T-helper 2 cell treated with Interferon-gamma antibody and Interleukin-4, amounts not matched to agents 100 ng/mL and 5 ng/mL, for 36 hours (primary cell): Measurements from ENCODE around the gene ISY1. TPM values are rescaled to one million over a fixed set of nuclear protein-coding genes. Genes with fewer than 3 reads are reported as not detected.
"Not testable (repeated sequence)": the region's sequence is repeated elsewhere in the genome, so short reads cannot be mapped to it uniquely, and the experiment has no call there.

ENCODE experiments used
- intact Hi-C: fragments of 100-400 bp; cut with micrococcal nuclease; formaldehyde crosslinking; loops from one replicate; pipeline ENCODE4 v1.15.1; 2023
- total RNA-seq: library from RNA; stranded (reverse); gene quantifications from 2 replicates; pipeline ENCODE4 v1.2.3, GENCODE V29; 2022

The ISY1 gene
- total RNA-seq, 1 donor from 2014 or later, result 66.5 TPM

GRCh38 chr3:129121016-129121791 is 39.7 kb downstream of the ISY1 start:
- intact Hi-C loops, result loop anchor here (2.0 to 5.0 kb wide), 3 partner anchors 128 to 991 kb away; partner anchors contain the start of genes COPG1 and IFT122

- intact Hi-C loops, result loop anchor here (1.0 to 5.0 kb wide), 11 partner anchors 41 to 992 kb away; partner anchors contain the start of genes COPG1, HMCES, IFT122 and ISY1
Observed at GRCh38 chr3:129120254-129121004, 40.4 kb downstream of the ISY1 start.

- intact Hi-C loops, result loop anchor here (1.0 to 5.0 kb wide), 12 partner anchors 42 to 993 kb away; partner anchors contain the start of genes ACAD9, COPG1, HMCES and IFT122
Observed at GRCh38 chr3:129119365-129120100, 41.3 kb downstream of the ISY1 start.

- intact Hi-C loops, result loop anchor here (2.0 kb wide), 1 partner anchor 240 kb away; the partner anchor contains the start of gene ACAD9
Observed at GRCh38 chr3:129118745-129119144, 42.1 kb downstream of the ISY1 start.

GRCh38 chr3:129117134-129117533 is 43.7 kb downstream of the ISY1 start:
- intact Hi-C loops, result no loop called here

GRCh38 chr3:129116482-129116946 is 44.3 kb downstream of the ISY1 start:
- intact Hi-C loops, result no loop called here

- intact Hi-C loops, result no loop called here
Observed at GRCh38 chr3:129114455-129114854, 46.4 kb downstream of the ISY1 start.

GRCh38 chr3:129112308-129113052 is 48.4 kb downstream of the ISY1 start:
- intact Hi-C loops, result no loop called here

GRCh38 chr3:129111076-129111780 is 49.6 kb downstream of the ISY1 start:
- intact Hi-C loops, result not testable (repeated sequence)

GRCh38 chr3:129107793-129108192 is 53.1 kb downstream of the ISY1 start:
- intact Hi-C loops, result no loop called here

- intact Hi-C loops, result no loop called here
Observed at GRCh38 chr3:129106866-129107565, 53.8 kb downstream of the ISY1 start.

- intact Hi-C loops, result no loop called here
Observed at GRCh38 chr3:129106320-129106719, 54.5 kb downstream of the ISY1 start.

- intact Hi-C loops, result no loop called here
Observed at GRCh38 chr3:129105862-129106261, 55.0 kb downstream of the ISY1 start.

- intact Hi-C loops, result no loop called here
Observed at GRCh38 chr3:129104498-129105079, 56.3 kb downstream of the ISY1 start.

GRCh38 chr3:129104051-129104450 is 56.8 kb downstream of the ISY1 start:
- intact Hi-C loops, result no loop called here

GRCh38 chr3:129103296-129103695 is 57.6 kb downstream of the ISY1 start:
- intact Hi-C loops, result no loop called here

- intact Hi-C loops, result no loop called here
Observed at GRCh38 chr3:129101370-129102138, 59.3 kb downstream of the ISY1 start.

GRCh38 chr3:129100274-129100673 is 60.6 kb downstream of the ISY1 start:
- intact Hi-C loops, result no loop called here
